GM12878 (cell line): ENCODE results near the gene CST1.

Experiments used
- CTCF ChIP-seq, 3 experiments: IDR thresholded peaks in 2 of 3; conservative IDR thresholded peaks in 1 of 3; 2 replicates each; pipeline ENCODE4 v1.5.1; 2011; ENCODE audit warnings: low read depth in 3 of 3, low read length in 3 of 3, mild to moderate bottlenecking in 3 of 3, control low read depth in 2 of 3, moderate library complexity in 2 of 3, inconsistent platforms in 1 of 3, mixed read lengths in 1 of 3; ENCODE audit not compliant: control insufficient read depth in 2 of 3, insufficient read depth in 1 of 3; ENCODE audit errors: extremely low read depth in 1 of 3
- CUX1 ChIP-seq: IDR thresholded peaks from 2 replicates; pipeline ENCODE4 v1.6.1; 2012; ENCODE audit warnings: improper control_type of control experiment, low read depth, low read length; ENCODE audit not compliant: insufficient replicate concordance
- EZH2 ChIP-seq: IDR thresholded peaks from 2 replicates; pipeline ENCODE4 v1.6.1; 2012; ENCODE audit warnings: low read depth, mild to moderate bottlenecking, control low read depth, inconsistent platforms, low read length, borderline replicate concordance; ENCODE audit not compliant: control insufficient read depth
- NFIC ChIP-seq: IDR thresholded peaks from 2 replicates; pipeline ENCODE4 v1.6.1; 2012; ENCODE audit warnings: low read depth, mild to moderate bottlenecking, inconsistent platforms, low read length, moderate library complexity
- RFX5 ChIP-seq: IDR thresholded peaks from 2 replicates; pipeline ENCODE4 v1.6.1; 2011; ENCODE audit warnings: low read depth, low read length, improper control_type of control experiment

- TF ChIP-seq EZH2: no peak
- TF ChIP-seq RFX5: no peak
- TF ChIP-seq NFIC: no peak
- TF ChIP-seq CTCF (IDR thresholded peaks at IDR 0.05 in 2 of 3, conservative IDR thresholded peaks at IDR 0.05 in 1 of 3; ENCODE audit: control insufficient read depth in 2 of 3, extremely low read depth in 1 of 3, insufficient read depth in 1 of 3, low read depth in 3 of 3, low read length in 3 of 3): peak; percentile 35 to 50 (median 38); a peak in 5 of 6 replicates
- TF ChIP-seq CUX1: no peak
Observed at GRCh38 chr20:23782366-23782983, 31.7 kb upstream of the CST1 start.
